Measurements from ENCODE around the gene CCDC175.

DNA sequence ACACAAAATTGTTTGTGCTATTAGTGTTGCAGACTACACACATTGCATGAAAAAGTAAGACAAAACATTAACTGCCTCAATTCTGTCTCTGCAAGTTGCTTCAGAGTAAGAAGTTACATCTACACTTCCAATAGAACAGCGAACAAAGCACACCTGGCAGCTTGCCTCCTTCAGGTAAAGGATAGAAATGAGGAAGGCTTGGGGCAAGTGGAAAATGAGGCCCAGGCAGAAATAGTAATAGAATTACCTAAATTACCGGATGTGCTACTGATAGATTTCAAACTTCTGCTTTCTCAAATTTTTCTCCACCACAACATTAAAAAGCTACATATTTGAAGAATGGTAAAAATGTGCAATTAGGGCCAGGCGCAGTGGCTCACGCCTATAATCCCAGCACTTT, 37.7 kb downstream of the CCDC175 start:
- no peak for TF ChIP-seq TAF1 (IDR thresholded peaks at IDR 0.05; ENCODE audit: borderline replicate concordance, insufficient read depth, low read length)
- TF ChIP-seq SIN3A (IDR thresholded peaks at IDR 0.05; ENCODE audit: borderline replicate concordance, insufficient read depth, low read length) = no peak
- TF ChIP-seq POLR2AphosphoS5 (IDR thresholded peaks at IDR 0.05; ENCODE audit: low read depth, low read length) = no peak
- TF ChIP-seq, protein P1, sequence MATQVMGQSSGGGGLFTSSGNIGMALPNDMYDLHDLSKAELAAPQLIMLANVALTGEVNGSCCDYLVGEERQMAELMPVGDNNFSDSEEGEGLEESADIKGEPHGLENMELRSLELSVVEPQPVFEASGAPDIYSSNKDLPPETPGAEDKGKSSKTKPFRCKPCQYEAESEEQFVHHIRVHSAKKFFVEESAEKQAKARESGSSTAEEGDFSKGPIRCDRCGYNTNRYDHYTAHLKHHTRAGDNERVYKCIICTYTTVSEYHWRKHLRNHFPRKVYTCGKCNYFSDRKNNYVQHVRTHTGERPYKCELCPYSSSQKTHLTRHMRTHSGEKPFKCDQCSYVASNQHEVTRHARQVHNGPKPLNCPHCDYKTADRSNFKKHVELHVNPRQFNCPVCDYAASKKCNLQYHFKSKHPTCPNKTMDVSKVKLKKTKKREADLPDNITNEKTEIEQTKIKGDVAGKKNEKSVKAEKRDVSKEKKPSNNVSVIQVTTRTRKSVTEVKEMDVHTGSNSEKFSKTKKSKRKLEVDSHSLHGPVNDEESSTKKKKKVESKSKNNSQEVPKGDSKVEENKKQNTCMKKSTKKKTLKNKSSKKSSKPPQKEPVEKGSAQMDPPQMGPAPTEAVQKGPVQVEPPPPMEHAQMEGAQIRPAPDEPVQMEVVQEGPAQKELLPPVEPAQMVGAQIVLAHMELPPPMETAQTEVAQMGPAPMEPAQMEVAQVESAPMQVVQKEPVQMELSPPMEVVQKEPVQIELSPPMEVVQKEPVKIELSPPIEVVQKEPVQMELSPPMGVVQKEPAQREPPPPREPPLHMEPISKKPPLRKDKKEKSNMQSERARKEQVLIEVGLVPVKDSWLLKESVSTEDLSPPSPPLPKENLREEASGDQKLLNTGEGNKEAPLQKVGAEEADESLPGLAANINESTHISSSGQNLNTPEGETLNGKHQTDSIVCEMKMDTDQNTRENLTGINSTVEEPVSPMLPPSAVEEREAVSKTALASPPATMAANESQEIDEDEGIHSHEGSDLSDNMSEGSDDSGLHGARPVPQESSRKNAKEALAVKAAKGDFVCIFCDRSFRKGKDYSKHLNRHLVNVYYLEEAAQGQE (IDR thresholded peaks at IDR 0.05; ENCODE audit: insufficient read depth in 1 of 2, low read depth in 2 of 2, low read length in 2 of 2) = no peak
- TF ChIP-seq FOXP2 (optimal IDR thresholded peaks at IDR 0.05; ENCODE audit: borderline replicate concordance, extremely low read depth, extremely low read length, insufficient read depth) = no peak
